Retinal pigment epithelial cell (primary cell): ENCODE measurements around the gene ACD.

Experiments used
- DNase-seq: peaks from one replicate; pipeline ENCODE4 v3.0.0-alpha.2; 2010; ENCODE audit warnings: low read depth
- H3K4me3 ChIP-seq: 2 replicates; pipeline ENCODE4 v1.5.1; 2011; ENCODE audit warnings: mild to moderate bottlenecking, low read length, control low read depth, moderate library complexity
- TF ChIP-seq, protein P1 (sequence below): conservative IDR thresholded peaks from 2 replicates; pipeline ENCODE4 v1.5.1; 2011; ENCODE audit warnings: low read depth, low read length, control low read depth, inconsistent platforms

The ACD gene

GRCh38 chr16:67675999-67676398 lies 15.9 kb upstream of the ACD start:
- H3K4me3 ChIP-seq, result no peak overlapping the region
- TF ChIP-seq, protein P1, sequence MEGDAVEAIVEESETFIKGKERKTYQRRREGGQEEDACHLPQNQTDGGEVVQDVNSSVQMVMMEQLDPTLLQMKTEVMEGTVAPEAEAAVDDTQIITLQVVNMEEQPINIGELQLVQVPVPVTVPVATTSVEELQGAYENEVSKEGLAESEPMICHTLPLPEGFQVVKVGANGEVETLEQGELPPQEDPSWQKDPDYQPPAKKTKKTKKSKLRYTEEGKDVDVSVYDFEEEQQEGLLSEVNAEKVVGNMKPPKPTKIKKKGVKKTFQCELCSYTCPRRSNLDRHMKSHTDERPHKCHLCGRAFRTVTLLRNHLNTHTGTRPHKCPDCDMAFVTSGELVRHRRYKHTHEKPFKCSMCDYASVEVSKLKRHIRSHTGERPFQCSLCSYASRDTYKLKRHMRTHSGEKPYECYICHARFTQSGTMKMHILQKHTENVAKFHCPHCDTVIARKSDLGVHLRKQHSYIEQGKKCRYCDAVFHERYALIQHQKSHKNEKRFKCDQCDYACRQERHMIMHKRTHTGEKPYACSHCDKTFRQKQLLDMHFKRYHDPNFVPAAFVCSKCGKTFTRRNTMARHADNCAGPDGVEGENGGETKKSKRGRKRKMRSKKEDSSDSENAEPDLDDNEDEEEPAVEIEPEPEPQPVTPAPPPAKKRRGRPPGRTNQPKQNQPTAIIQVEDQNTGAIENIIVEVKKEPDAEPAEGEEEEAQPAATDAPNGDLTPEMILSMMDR, result no peak
- no peak for DNase-seq

- TF ChIP-seq, protein P1, result no peak
- H3K4me3 ChIP-seq, result no peak overlapping the region
- no peak for DNase-seq
Measured at GRCh38 chr16:67675579-67675935, 15.5 kb upstream of the ACD start.

- TF ChIP-seq, protein P1, result no peak
- no peak overlapping the region for H3K4me3 ChIP-seq
- DNase-seq, result no peak
Measured at GRCh38 chr16:67674851-67675578, 15.0 kb upstream of the ACD start.

GRCh38 chr16:67673712-67674580 lies 13.9 kb upstream of the ACD start:
- H3K4me3 ChIP-seq, result no peak overlapping the region
- no peak for DNase-seq
- TF ChIP-seq, protein P1, result no peak

GRCh38 chr16:67672739-67673662 lies 12.9 kb upstream of the ACD start:
- no peak for DNase-seq
- no peak overlapping the region for H3K4me3 ChIP-seq
- TF ChIP-seq, protein P1, result peak; percentile 80

DNA sequence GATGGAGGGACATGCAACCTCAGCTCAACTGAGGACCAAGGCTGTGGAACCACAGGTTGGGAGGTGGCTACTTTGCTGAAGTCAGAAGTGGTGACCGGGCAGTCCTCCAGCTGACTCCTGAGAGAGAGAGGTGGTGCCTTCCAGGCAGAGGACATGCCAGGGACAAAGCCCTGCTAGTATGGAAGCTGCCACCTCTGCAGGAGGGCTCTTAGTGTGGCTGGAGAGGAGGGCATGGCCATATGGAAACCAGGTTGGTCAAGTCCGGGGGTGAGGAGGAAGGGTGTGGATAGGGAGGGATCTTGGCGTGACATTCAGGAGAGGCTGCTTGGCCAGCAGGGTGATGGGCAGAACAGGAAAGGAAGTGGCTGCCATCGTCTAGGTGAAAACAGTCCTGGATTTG lies 12.2 kb upstream of the ACD start:
- TF ChIP-seq, protein P1, result no peak
- H3K4me3 ChIP-seq, result no peak overlapping the region
- no peak for DNase-seq
